Neural cell (in vitro differentiated cells): ENCODE measurements around the gene SREBF1.

Experiments used
- EP300 ChIP-seq: fragments of 450-650 bp; conservative IDR thresholded peaks from 2 replicates; pipeline ENCODE4 v1.6.1; 2014; ENCODE audit warnings: antibody characterized with exemption, mild to moderate bottlenecking, moderate library complexity; ENCODE audit not compliant: poor library complexity, severe bottlenecking
- RAD21 ChIP-seq: fragments of 450-650 bp; conservative IDR thresholded peaks from 2 replicates; pipeline ENCODE4 v1.6.1; 2014; ENCODE audit warnings: antibody characterized with exemption, mild to moderate bottlenecking, moderate library complexity
- SMC3 ChIP-seq: fragments of 450-650 bp; conservative IDR thresholded peaks from 2 replicates; pipeline ENCODE4 v1.6.1; 2014; ENCODE audit warnings: antibody characterized with exemption, mild to moderate bottlenecking, moderate library complexity; ENCODE audit not compliant: poor library complexity
- TF ChIP-seq, protein P1 (sequence below): IDR thresholded peaks from 2 replicates; pipeline ENCODE4 v1.6.1; 2012; ENCODE audit warnings: borderline replicate concordance
- TF ChIP-seq, protein P2 (sequence below): fragments of 450-650 bp; IDR thresholded peaks from 2 replicates; pipeline ENCODE4 v1.5.1; 2014; ENCODE audit warnings: antibody characterized with exemption, mild to moderate bottlenecking, moderate library complexity; ENCODE audit not compliant: poor library complexity, severe bottlenecking

DNA sequence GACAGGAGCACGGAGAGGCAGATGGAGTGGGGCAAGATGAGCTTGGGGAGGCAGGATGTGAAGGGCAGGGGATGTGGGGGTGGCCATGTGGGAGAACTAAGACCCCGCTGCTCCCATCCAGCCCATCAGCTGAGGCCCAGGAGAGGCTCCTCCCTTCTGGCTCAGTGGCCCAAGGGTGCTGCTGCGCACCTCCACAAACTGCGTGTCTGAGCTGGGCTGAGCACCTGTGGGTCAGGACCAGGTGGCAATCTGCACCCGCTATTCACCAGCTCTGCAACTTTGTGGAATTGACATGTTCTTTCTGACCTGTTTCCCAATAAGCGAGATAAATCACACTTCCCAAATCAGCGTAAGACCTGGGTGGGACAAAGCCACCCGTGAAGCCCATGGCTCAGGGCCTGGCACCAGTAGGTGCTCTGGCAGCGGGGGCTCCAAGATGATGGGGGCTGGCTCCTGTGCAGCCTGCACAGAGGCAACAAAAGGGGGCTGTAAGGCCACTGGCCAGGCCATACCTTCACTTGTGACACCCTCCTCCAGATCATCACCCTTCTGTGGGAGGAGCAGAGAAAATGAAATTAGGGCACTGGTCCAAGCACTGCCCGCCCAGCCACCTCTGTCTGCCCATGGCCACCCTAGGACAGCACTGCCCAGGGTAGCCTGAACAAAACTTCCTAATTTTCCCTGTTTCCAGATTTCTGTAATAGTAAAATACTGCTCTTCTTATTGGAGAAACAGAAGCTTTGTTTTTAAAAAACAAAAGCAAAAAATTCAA, 11.7 kb upstream of the SREBF1 start:
- TF ChIP-seq, protein P1, sequence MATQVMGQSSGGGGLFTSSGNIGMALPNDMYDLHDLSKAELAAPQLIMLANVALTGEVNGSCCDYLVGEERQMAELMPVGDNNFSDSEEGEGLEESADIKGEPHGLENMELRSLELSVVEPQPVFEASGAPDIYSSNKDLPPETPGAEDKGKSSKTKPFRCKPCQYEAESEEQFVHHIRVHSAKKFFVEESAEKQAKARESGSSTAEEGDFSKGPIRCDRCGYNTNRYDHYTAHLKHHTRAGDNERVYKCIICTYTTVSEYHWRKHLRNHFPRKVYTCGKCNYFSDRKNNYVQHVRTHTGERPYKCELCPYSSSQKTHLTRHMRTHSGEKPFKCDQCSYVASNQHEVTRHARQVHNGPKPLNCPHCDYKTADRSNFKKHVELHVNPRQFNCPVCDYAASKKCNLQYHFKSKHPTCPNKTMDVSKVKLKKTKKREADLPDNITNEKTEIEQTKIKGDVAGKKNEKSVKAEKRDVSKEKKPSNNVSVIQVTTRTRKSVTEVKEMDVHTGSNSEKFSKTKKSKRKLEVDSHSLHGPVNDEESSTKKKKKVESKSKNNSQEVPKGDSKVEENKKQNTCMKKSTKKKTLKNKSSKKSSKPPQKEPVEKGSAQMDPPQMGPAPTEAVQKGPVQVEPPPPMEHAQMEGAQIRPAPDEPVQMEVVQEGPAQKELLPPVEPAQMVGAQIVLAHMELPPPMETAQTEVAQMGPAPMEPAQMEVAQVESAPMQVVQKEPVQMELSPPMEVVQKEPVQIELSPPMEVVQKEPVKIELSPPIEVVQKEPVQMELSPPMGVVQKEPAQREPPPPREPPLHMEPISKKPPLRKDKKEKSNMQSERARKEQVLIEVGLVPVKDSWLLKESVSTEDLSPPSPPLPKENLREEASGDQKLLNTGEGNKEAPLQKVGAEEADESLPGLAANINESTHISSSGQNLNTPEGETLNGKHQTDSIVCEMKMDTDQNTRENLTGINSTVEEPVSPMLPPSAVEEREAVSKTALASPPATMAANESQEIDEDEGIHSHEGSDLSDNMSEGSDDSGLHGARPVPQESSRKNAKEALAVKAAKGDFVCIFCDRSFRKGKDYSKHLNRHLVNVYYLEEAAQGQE: no peak
- no peak for TF ChIP-seq SMC3
- TF ChIP-seq, protein P2, sequence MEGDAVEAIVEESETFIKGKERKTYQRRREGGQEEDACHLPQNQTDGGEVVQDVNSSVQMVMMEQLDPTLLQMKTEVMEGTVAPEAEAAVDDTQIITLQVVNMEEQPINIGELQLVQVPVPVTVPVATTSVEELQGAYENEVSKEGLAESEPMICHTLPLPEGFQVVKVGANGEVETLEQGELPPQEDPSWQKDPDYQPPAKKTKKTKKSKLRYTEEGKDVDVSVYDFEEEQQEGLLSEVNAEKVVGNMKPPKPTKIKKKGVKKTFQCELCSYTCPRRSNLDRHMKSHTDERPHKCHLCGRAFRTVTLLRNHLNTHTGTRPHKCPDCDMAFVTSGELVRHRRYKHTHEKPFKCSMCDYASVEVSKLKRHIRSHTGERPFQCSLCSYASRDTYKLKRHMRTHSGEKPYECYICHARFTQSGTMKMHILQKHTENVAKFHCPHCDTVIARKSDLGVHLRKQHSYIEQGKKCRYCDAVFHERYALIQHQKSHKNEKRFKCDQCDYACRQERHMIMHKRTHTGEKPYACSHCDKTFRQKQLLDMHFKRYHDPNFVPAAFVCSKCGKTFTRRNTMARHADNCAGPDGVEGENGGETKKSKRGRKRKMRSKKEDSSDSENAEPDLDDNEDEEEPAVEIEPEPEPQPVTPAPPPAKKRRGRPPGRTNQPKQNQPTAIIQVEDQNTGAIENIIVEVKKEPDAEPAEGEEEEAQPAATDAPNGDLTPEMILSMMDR: no peak
- TF ChIP-seq EP300: no peak
- no peak for TF ChIP-seq RAD21
